Measurements from ENCODE around the gene PLCD3. TPM values are rescaled to one million over a fixed set of nuclear protein-coding genes. Genes with fewer than 3 reads are reported as not detected.

PLCD3 gene
- total and polyA plus RNA-seq, 2 of the 8 experiments (the other 6 are each of a cell fraction or from before 2014, with no cell fraction given): 26.5 to 48.1 TPM

GRCh38 chr17:45148183-45149036 is 16.1 kb upstream of the PLCD3 start, which contains the start of gene HEXIM1 (continued):
- TF ChIP-seq CHD7 (IDR thresholded peaks at IDR 0.05; ENCODE audit: insufficient replicate concordance, low read length) (no peak), SP1 (IDR thresholded peaks at IDR 0.05; ENCODE audit: low read depth, low read length) (peak; percentile 51), TAF1 (IDR thresholded peaks at IDR 0.05; ENCODE audit: low read depth, low read length) (peak; percentile 100), MAFK (IDR thresholded peaks at IDR 0.05; ENCODE audit: low read depth, low read length) (no peak), FOSL1 (IDR thresholded peaks at IDR 0.05; ENCODE audit: insufficient read depth, low read depth, low read length) (no peak), HDAC2 (IDR thresholded peaks at IDR 0.05; ENCODE audit: borderline replicate concordance in 1 of 2, low read depth in 2 of 2, low read length in 2 of 2) (peak; percentile 92 to 98; a peak in 3 of 4 replicates), MAX (IDR thresholded peaks at IDR 0.05) (peak; percentile 53), RNF2 (IDR thresholded peaks at IDR 0.05; ENCODE audit: borderline replicate concordance, low read depth, low read length, missing control alignments, poor library complexity, severe bottlenecking) (no peak)
